K562 (cell line): ENCODE measurements around the gene KCNN4. TPM values are rescaled to one million over a fixed set of nuclear protein-coding genes. Genes with fewer than 3 reads are reported as not detected.

ENCODE experiments used
- ATAC-seq: fragments of 200-7000 bp; cut with Tn5 transposase; 3 replicates; pipeline ENCODE4 v1.9.1; 2020; ENCODE audit warnings: moderate library complexity
- BruUV-seq: library from RNA; stranded (reverse); fragments of 400-500 nt; replicated peaks from 2 replicates; lab custom pipeline; 2021; lab: Mats Ljungman, UMichigan
- CTCF ChIA-PET: fragments of 300-600 bp; formaldehyde crosslinking; extraction: SDS; loops from one replicate; lab custom pipeline; 2021; ENCODE audit warnings: low intra/inter-chr PET ratio; lab: Yijun Ruan, JAX
- POLR2A ChIA-PET: fragments of 300-600, 350-650 bp; sonication (Branson Sonifier 250); formaldehyde crosslinking; extraction: SDS; loops from one replicate; lab custom pipeline; 2021; ENCODE audit warnings: antibody characterized with exemption, inconsistent platforms; lab: Yijun Ruan, JAX
- DNase-seq, 4 experiments: peaks; one replicate each; pipeline versions ENCODE4 v3.0.0 to v3.0.0-alpha.2; 2011 to 2018; ENCODE audit warnings: low spot score in 3 of 4, mixed read lengths in 3 of 4; ENCODE audit errors: extremely low read depth in 1 of 4
- FAIRE-seq: peaks from 2 replicates; lab custom pipeline; 2011; peaks lifted over from hg19 to GRCh38; lab: Jason Lieb, UNC
- H2AFZ ChIP-seq: 2 replicates; pipeline ENCODE4 v1.6.0; 2011; ENCODE audit warnings: low read depth, low read length, control low read depth, inconsistent platforms
- H3K27ac ChIP-seq: fragments of 200-600 bp; 3 replicates; pipeline ENCODE4 v1.8.0; 2011; ENCODE audit warnings: low read depth, mild to moderate bottlenecking, control low read depth, inconsistent platforms, low read length, moderate library complexity, mixed read lengths; ENCODE audit errors: extremely low read depth
- H3K27me3 ChIP-seq, 2 experiments: fragments of 300-600 bp in 1 of 2; 2 replicates in 1 of 2; 3 replicates in 1 of 2; pipeline versions ENCODE4 v1.6.0 to v1.8.0; 2011; ENCODE audit warnings: inconsistent platforms in 2 of 2, low read length in 2 of 2, mild to moderate bottlenecking in 1 of 2, mixed read lengths in 1 of 2, moderate library complexity in 1 of 2; ENCODE audit not compliant: control insufficient read depth in 2 of 2, insufficient read depth in 2 of 2
- H3K36me3 ChIP-seq: fragments of 300-600 bp; 3 replicates; pipeline ENCODE4 v1.8.0; 2011; ENCODE audit warnings: mild to moderate bottlenecking, low read length, inconsistent platforms; ENCODE audit not compliant: control insufficient read depth, insufficient read depth
- H3K4me1 ChIP-seq, 2 experiments: fragments of 200-600 bp in 1 of 2; replicated peaks in 1 of 2; 2 replicates in 1 of 2; 3 replicates in 1 of 2; pipeline versions ENCODE4 v1.5.1 to v1.8.0; 2011; ENCODE audit warnings: inconsistent platforms in 2 of 2, low read length in 2 of 2, mild to moderate bottlenecking in 1 of 2, mixed read lengths in 1 of 2, moderate library complexity in 1 of 2; ENCODE audit not compliant: control insufficient read depth in 2 of 2, insufficient read depth in 2 of 2
- H3K4me2 ChIP-seq: 2 replicates; pipeline ENCODE4 v1.6.1; 2011; ENCODE audit warnings: low read length, control low read depth, inconsistent platforms, mixed read lengths; ENCODE audit not compliant: insufficient read depth
- H3K4me3 ChIP-seq: fragments of 200-600 bp; sonication (generic), shearing (Covaris generic); 2 replicates; pipeline ENCODE4 v1.5.1; 2016; ENCODE audit warnings: control low read depth, inconsistent platforms
- H3K79me2 ChIP-seq: fragments of 200-600 bp; 3 replicates; pipeline ENCODE4 v1.8.0; 2011; ENCODE audit warnings: low read length, inconsistent platforms; ENCODE audit not compliant: control insufficient read depth, insufficient read depth
- H3K9ac ChIP-seq, 2 experiments: 2 replicates each; pipeline versions ENCODE4 v1.6.0 to v1.6.1; 2011; ENCODE audit warnings: low read depth in 2 of 2, low read length in 2 of 2, control low read depth in 1 of 2, inconsistent platforms in 1 of 2, mild to moderate bottlenecking in 1 of 2, mixed read lengths in 1 of 2; ENCODE audit not compliant: insufficient read depth in 1 of 2
- H3K9me1 ChIP-seq: one replicate; pipeline ENCODE4 v1.6.0; 2011; ENCODE audit warnings: inconsistent platforms, mild to moderate bottlenecking, low read length, moderate library complexity; ENCODE audit not compliant: control insufficient read depth, insufficient read depth
- H3K9me3 ChIP-seq: replicated peaks from 2 replicates; pipeline ENCODE4 v1.5.1; 2011; ENCODE audit warnings: low read depth, low read length, inconsistent platforms; ENCODE audit not compliant: control insufficient read depth, insufficient read depth
- H4K20me1 ChIP-seq: replicated peaks from 2 replicates; pipeline ENCODE4 v1.6.1; 2011; ENCODE audit warnings: low read length, inconsistent platforms, mixed read lengths; ENCODE audit not compliant: control insufficient read depth, insufficient read depth
- CHD1 ChIP-seq: fragments of 200-600 bp; sonication (generic); IDR thresholded peaks from one replicate; pipeline ENCODE4 v1.6.1; 2012; ENCODE audit warnings: mild to moderate bottlenecking, moderate library complexity, low read length, inconsistent platforms
- ETS2 ChIP-seq: IDR thresholded peaks from 2 replicates; pipeline ENCODE4 v1.6.1; 2016; ENCODE audit warnings: borderline replicate concordance, missing genetic modification characterization, mild to moderate bottlenecking, moderate library complexity, missing compliant biosample characterization; ENCODE audit not compliant: poor library complexity, severe bottlenecking
- ETV1 ChIP-seq: fragments of 450-650 bp; conservative IDR thresholded peaks from 2 replicates; pipeline ENCODE4 v1.6.1; 2016; ENCODE audit warnings: missing genetic modification characterization, control low read depth, low read depth, missing compliant biosample characterization
- FUS ChIP-seq: fragments of 200-400 bp; formaldehyde crosslinking; optimal IDR thresholded peaks from 2 replicates; pipeline ENCODE3; 2017; ENCODE audit warnings: low read depth, low read length
- MYBL2 ChIP-seq, 2 experiments: fragments of 450-650 bp in 1 of 2; sonication (generic) in 1 of 2; formaldehyde crosslinking in 1 of 2; IDR thresholded peaks; 2 replicates each; pipeline versions ENCODE4 v1.6.1 to v1.8.1; 2017 to 2022; ENCODE audit warnings: borderline replicate concordance in 1 of 2, inconsistent platforms in 1 of 2, low read depth in 1 of 2, mild to moderate bottlenecking in 1 of 2, missing genetic modification reagents in 1 of 2, moderate library complexity in 1 of 2
- NELFE ChIP-seq: IDR thresholded peaks from 2 replicates; pipeline ENCODE4 v1.6.1; 2011; ENCODE audit warnings: mild to moderate bottlenecking; ENCODE audit not compliant: insufficient read depth, insufficient read length
- RNF2 ChIP-seq: sonication (generic); IDR thresholded peaks from 2 replicates; pipeline ENCODE4 v1.6.1; 2016
- STAT5B ChIP-seq: fragments of 250-450 bp; sonication (Bioruptor Pico); IDR thresholded peaks from 2 replicates; pipeline ENCODE4 v1.8.0; 2021; ENCODE audit warnings: mild to moderate bottlenecking, inconsistent platforms
- TEAD2 ChIP-seq: fragments of 450-650 bp; IDR thresholded peaks from 2 replicates; pipeline ENCODE4 v1.6.1; 2016; ENCODE audit warnings: missing genetic modification characterization, control low read depth, missing compliant biosample characterization
- YY1 ChIP-seq, 3 experiments: IDR thresholded peaks; 2 replicates each; pipeline ENCODE4 v1.6.1; 2011; ENCODE audit warnings: low read length in 2 of 3, mild to moderate bottlenecking in 2 of 3, moderate library complexity in 2 of 3, borderline replicate concordance in 1 of 3, control low read depth in 1 of 3, low read depth in 1 of 3; ENCODE audit not compliant: insufficient read depth in 3 of 3, insufficient replicate concordance in 2 of 3, control insufficient read depth in 1 of 3, insufficient read length in 1 of 3; ENCODE audit errors: extremely low read depth in 1 of 3
- ZKSCAN1 ChIP-seq: fragments of 150-350 bp; IDR thresholded peaks from 2 replicates; pipeline ENCODE4 v1.6.1; 2016; ENCODE audit warnings: low read depth, low read length
- ZNF263 ChIP-seq: sonication (generic); formaldehyde crosslinking; IDR thresholded peaks from 2 replicates; pipeline ENCODE4 v1.8.0; 2022; ENCODE audit warnings: mild to moderate bottlenecking, missing genetic modification reagents, borderline replicate concordance
- ZNF436 ChIP-seq: fragments of 250-450, 450-650 bp; sonication (Bioruptor Pico); formaldehyde crosslinking; IDR thresholded peaks from 2 replicates; pipeline ENCODE4 v1.7.0; 2020; ENCODE audit warnings: mild to moderate bottlenecking
- ZNF561 ChIP-seq: fragments of 450-650 bp; formaldehyde crosslinking; conservative IDR thresholded peaks from 2 replicates; pipeline ENCODE4 v1.4.0; 2020; ENCODE audit warnings: mild to moderate bottlenecking, moderate library complexity
- ZSCAN32 ChIP-seq: fragments of 450-650 bp; formaldehyde crosslinking; IDR thresholded peaks from 2 replicates; pipeline ENCODE4 v1.4.0; 2020; ENCODE audit warnings: mild to moderate bottlenecking, moderate library complexity
- WGBS: fragments of 100-300 bp; shearing (Covaris generic); methylation state at CpG from one replicate; pipeline ENCODE4 v1.1.6; 2016; ENCODE audit warnings: low coverage, mixed read lengths; ENCODE audit not compliant: insufficient coverage; ENCODE audit errors: missing lambda C conversion rate; 5-methylcytosine and 5-hydroxymethylcytosine counted together
- in situ Hi-C: fragments of 300-500 bp; cut with MboI; formaldehyde crosslinking; loops from 4 replicates; pipeline ENCODE4 v1.15.0; 2018; ENCODE audit warnings: inconsistent platforms, mixed read lengths
- intact Hi-C: fragments of 100-400 bp; cut with micrococcal nuclease; formaldehyde crosslinking; loops from 2 replicates; pipeline ENCODE4 v1.14.2; 2022
- polyA plus RNA-seq, 8 experiments: library from polyadenylated mRNA; depleted of rRNA in 4 of 8; stranded (reverse) in 5 of 8; unstranded in 3 of 8; fragments of >200 nt; fragmentation: Nextera tagmentation in 2 of 8; fragmentation: Illumina TruSeq in 1 of 8; extraction: Ambion mirVana in 2 of 8; extraction: Trizol in 1 of 8; gene quantifications; 2 replicates each; pipeline versions ENCODE4 v1.2.1 to v1.2.3, GENCODE V29; 2011 to 2014; ENCODE audit warnings: inconsistent platforms in 1 of 8, missing spikeins in 1 of 8
- total RNA-seq, 7 experiments: library from RNA; depleted of rRNA in 6 of 7; stranded (reverse); fragments of >200 nt in 6 of 7; fragmentation: Illumina TruSeq in 2 of 7; extraction: Trizol in 2 of 7; gene quantifications; 2 replicates each; pipeline versions ENCODE4 v1.2.1 to v1.2.3, GENCODE V29; 2011 to 2021; ENCODE audit warnings: low replicate concordance in 1 of 7
- TF ChIP-seq, protein P1 (sequence below): fragments of 450-650 bp; IDR thresholded peaks from 2 replicates; pipeline ENCODE4 v1.6.1; 2014; ENCODE audit warnings: low read depth, mild to moderate bottlenecking, moderate library complexity, borderline replicate concordance
- TF ChIP-seq, protein P2 (sequence below): fragments of 450-650 bp; IDR thresholded peaks from one replicate; pipeline ENCODE4 v1.6.1; 2018; ENCODE audit warnings: mild to moderate bottlenecking, moderate library complexity; ENCODE audit not compliant: partially characterized antibody

Gene KCNN4
- total and polyA plus RNA-seq, 9 of the 15 experiments (the other 6 are each of a cell fraction or from before 2014, with no cell fraction given) = 0.53 to 37.7 (median 25.9) TPM

DNA sequence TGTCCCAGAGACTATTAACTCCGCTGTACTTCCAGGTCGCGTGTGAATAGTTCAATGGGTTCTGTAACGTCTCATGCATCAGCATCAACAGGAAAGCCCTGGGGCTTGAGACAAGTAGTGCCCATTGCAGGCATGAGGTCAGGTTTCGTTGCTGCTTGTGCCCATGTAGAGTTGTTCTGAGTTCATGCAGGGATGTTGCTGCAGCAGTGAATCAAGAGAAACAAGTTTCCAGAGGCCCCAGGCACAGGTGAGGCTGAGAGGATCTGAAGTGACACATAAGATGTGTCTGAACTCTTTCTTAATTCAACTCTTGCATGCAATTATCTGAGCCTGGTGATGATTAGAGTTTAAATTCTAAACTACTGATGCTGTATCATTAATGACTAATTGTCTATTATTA is 37.7 kb upstream of the KCNN4 start:
- WGBS = 6% methylated on average over 5 of the region's 5 CpGs
- DNase-seq = no peak
- CTCF ChIA-PET = no interaction called here

More for the DNA sequence above, 37.7 kb upstream of the KCNN4 start:
- Histone ChIP-seq H3K36me3 (no peaks in the 10 kb centered on the region), H3K27me3 (peaks cover 11 to 14% of the 10 kb centered on the region in 2 experiments), H3K4me1 (peaks cover 0 to 5% of the 10 kb centered on the region in 2 experiments; a peak in 1 of 5 replicates), H4K20me1 (no peaks in the 10 kb centered on the region), H3K4me3 (no peak overlapping the region), H2AFZ (no peak overlapping the region), H3K9me3 (peaks cover 4% of the 10 kb centered on the region), H3K9me1 (no peaks in the 10 kb centered on the region), H3K9ac (no peak overlapping the region), H3K27ac (no peak overlapping the region)
- intact Hi-C loops = no loop called here
- BruUV-seq = no TSS peak
- POLR2A ChIA-PET = no interaction called here
- no peak for ATAC-seq
- TF ChIP-seq, protein P1, sequence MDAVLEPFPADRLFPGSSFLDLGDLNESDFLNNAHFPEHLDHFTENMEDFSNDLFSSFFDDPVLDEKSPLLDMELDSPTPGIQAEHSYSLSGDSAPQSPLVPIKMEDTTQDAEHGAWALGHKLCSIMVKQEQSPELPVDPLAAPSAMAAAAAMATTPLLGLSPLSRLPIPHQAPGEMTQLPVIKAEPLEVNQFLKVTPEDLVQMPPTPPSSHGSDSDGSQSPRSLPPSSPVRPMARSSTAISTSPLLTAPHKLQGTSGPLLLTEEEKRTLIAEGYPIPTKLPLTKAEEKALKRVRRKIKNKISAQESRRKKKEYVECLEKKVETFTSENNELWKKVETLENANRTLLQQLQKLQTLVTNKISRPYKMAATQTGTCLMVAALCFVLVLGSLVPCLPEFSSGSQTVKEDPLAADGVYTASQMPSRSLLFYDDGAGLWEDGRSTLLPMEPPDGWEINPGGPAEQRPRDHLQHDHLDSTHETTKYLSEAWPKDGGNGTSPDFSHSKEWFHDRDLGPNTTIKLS = no peak
- no peak for TF ChIP-seq YY1 (IDR thresholded peaks at IDR 0.05; ENCODE audit: borderline replicate concordance in 1 of 3, control insufficient read depth in 1 of 3, extremely low read depth in 1 of 3, insufficient read depth in 3 of 3, insufficient read length in 1 of 3, insufficient replicate concordance in 2 of 3, low read depth in 1 of 3, low read length in 2 of 3)
- no peak for TF ChIP-seq CHD1
- no peak for TF ChIP-seq ZNF436 (CRISPR knock-in tag)
- no peak for TF ChIP-seq ZSCAN32 (CRISPR knock-in tag)
- TF ChIP-seq NELFE = no peak
- no peak for TF ChIP-seq MYBL2 (IDR thresholded peaks at IDR 0.05; ENCODE audit: low read depth)
- no peak for TF ChIP-seq MYBL2 (CRISPR knock-in tag; IDR thresholded peaks at IDR 0.05; ENCODE audit: borderline replicate concordance)
- no peak for TF ChIP-seq STAT5B
- TF ChIP-seq, protein P2, sequence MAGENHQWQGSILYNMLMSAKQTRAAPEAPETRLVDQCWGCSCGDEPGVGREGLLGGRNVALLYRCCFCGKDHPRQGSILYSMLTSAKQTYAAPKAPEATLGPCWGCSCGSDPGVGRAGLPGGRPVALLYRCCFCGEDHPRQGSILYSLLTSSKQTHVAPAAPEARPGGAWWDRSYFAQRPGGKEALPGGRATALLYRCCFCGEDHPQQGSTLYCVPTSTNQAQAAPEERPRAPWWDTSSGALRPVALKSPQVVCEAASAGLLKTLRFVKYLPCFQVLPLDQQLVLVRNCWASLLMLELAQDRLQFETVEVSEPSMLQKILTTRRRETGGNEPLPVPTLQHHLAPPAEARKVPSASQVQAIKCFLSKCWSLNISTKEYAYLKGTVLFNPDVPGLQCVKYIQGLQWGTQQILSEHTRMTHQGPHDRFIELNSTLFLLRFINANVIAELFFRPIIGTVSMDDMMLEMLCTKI = no peak
- TF ChIP-seq TEAD2 (tag) = no peak
- no peak for TF ChIP-seq ETV1 (tag)
- no peak for TF ChIP-seq ZKSCAN1
- TF ChIP-seq ZNF263 (CRISPR knock-in tag) = no peak
- no peak for TF ChIP-seq ETS2 (tag)
- no peak for TF ChIP-seq RNF2
- no peak for TF ChIP-seq ZNF561 (CRISPR knock-in tag)
- TF ChIP-seq FUS = no peak
- TF ChIP-seq, all 486 proteins: peak for 0
- Histone ChIP-seq H3K4me2 (no peak overlapping the region), H3K79me2 (no peaks in the 10 kb centered on the region)
- in situ Hi-C loops = no loop called here
- FAIRE-seq = no peak
